Muscle of back (tissue), 13 donors: ENCODE data around the gene CNIH1. TPM values are rescaled to one million over a fixed set of nuclear protein-coding genes. Genes with fewer than 3 reads are reported as not detected.

Experiments
- DNase-seq, 3 donors: peaks; one replicate each; pipeline versions ENCODE4 v3.0.0 to v3.0.0-alpha.2; 2013
- long read RNA-seq, 9 donors: transcript quantifications; one replicate each; lab custom pipeline, GENCODE V29; 2026
- polyA plus RNA-seq, 10 donors: library from polyadenylated mRNA; unstranded; fragments of 120-200 nt; gene quantifications; one replicate each; pipeline ENCODE4 v1.2.1, GENCODE V29; 2013; ENCODE audit not compliant: insufficient read length in 10 of 10

CNIH1 gene
- polyA plus RNA-seq: 100 to 1,000 TPM; 164 to 221 (median 192) TPM
- long read RNA-seq, donor 1, full-length matches to known transcripts: 83 of 83 reads
- long read RNA-seq, donor 1, partial matches to known transcripts: 0 of 83 reads
- long read RNA-seq, donor 1, other reads (novel, unspliced or antisense): 0 of 83 reads
- long read RNA-seq, donor 2, full-length matches to known transcripts: 64 of 64 reads
- long read RNA-seq, donor 2, partial matches to known transcripts: 0 of 64 reads
- long read RNA-seq, donor 2, other reads (novel, unspliced or antisense): 0 of 64 reads
- long read RNA-seq, donor 3, partial matches to known transcripts: 0 of 1 reads
- long read RNA-seq, donor 3, other reads (novel, unspliced or antisense): 0 of 1 reads
- long read RNA-seq, donor 4, full-length matches to known transcripts: 67 of 67 reads
- long read RNA-seq, donor 4, partial matches to known transcripts: 0 of 67 reads
- long read RNA-seq, donor 4, other reads (novel, unspliced or antisense): 0 of 67 reads
- long read RNA-seq, donor 5, full-length matches to known transcripts: 94 of 102 reads
- long read RNA-seq, donor 5, partial matches to known transcripts: 8 of 102 reads
- long read RNA-seq, donor 5, other reads (novel, unspliced or antisense): 0 of 102 reads
- long read RNA-seq, donor 6, full-length matches to known transcripts: 96 of 96 reads
- long read RNA-seq, donor 6, partial matches to known transcripts: 0 of 96 reads
- long read RNA-seq, donor 6, other reads (novel, unspliced or antisense): 0 of 96 reads
- long read RNA-seq, donor 7, full-length matches to known transcripts: 51 of 51 reads
- long read RNA-seq, donor 7, partial matches to known transcripts: 0 of 51 reads
- long read RNA-seq, donor 7, other reads (novel, unspliced or antisense): 0 of 51 reads
- long read RNA-seq, donor 8, full-length matches to known transcripts: 46 of 46 reads
- long read RNA-seq, donor 8, partial matches to known transcripts: 0 of 46 reads
- long read RNA-seq, donor 8, other reads (novel, unspliced or antisense): 0 of 46 reads
- long read RNA-seq, donor 9, full-length matches to known transcripts: 7 of 7 reads
- long read RNA-seq, donor 9, partial matches to known transcripts: 0 of 7 reads
- long read RNA-seq, donor 9, other reads (novel, unspliced or antisense): 0 of 7 reads

- DNase-seq: peak; percentile 93 to 98 (median 96)
Observed at GRCh38 chr14:54440873-54441868, at the start of gene CNIH1. Gene CNIH1, minus strand, starts transcription at chr14:54441374. Its CDS starts 47 bp downstream, at chr14:54441327.

DNA sequence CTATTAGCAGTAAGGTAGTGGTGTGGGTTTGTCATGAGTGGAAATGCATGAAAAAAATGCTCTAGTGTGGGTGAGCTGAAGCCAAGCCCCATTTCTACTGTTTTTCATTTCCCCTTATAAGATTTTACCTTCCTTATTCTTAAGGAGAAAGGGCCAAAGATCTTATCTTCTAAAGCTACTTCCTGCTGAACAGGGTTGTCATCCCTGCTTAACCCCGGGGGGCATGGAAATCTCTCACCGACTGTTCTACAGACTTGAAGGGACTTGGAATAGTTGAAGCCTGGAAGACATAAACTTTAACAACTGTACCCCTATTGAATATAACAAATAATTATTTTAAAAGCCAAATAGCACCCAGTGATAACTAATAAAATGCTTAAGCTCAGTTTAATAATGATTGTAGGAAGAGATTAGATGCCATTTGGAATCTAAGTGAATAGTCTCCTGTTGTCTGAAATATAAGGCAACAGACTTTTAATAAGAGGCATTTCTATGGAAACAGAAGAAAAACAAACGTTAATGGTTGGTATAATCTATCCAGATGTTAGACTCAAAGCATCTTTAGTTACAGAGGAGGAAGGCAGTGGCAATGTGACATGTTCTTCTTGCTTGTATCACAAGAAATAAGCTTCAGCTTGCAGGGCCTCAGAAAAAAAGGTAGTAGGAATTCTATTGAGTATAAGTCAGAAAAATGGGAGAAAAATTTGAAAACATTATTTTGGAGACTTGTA, 49.4 kb upstream of the CNIH1 start:
- DNase-seq: no peak

GRCh38 chr14:54489731-54490444, 48.7 kb upstream of the CNIH1 start:
- no peak for DNase-seq

DNA sequence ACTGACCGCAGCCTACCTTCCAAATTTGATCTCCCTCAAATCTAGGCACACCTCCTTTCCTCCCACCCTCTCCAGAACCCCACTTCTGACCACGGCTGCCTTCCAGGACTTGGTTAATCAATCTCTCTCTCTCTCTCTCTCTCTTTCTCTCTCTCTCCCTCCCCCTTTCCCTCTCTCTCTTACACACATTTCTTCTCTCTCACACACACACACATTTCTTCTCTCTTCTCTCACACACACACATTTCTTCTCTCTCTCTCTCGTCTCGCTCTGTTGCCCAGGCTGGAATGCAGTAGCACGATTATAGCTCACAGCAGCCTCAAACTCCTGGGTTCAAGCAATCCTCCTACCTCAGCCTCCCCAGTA, 48.1 kb upstream of the CNIH1 start:
- no peak for DNase-seq

DNA sequence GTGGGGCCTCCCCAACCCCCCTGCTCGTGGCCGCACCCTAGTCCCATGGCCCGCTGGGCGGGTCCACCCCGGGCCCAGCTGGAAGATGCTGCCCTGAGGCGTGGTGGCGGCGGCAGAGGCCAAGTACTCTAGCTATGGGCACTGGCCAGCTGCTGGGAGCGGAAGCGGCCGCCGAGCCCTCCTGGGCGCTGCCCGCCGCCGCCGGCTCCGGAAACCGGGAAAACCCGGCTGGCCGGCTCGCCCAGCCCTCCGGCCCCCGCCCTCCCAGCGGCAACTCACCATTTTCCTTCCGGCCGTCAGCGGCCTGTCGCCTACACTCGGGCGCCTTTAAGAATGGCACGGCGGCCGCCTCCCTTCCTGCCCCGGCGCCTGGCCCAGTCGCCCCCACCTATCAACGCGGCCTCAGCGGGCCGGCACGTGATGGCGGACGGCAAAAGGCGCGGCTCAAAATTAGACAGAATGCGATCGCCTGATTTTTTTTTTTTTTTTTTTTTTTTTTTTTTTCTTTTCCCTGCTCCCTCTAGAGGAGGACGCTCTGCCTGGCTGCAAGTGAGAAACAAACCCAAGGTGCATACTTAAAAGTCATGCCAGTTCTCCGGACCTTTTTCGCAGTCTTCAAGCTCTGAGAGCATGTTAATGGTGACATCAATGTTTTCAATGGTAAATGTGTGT, 47.6 kb upstream of the CNIH1 start, which contains the start of gene GMFB:
TSS of gene GMFB (minus strand) at position 335 of the 672 bp plus-strand sequence. CDS start at position 282, 53 bp downstream.
- peak; percentile 92 to 97 (median 94) for DNase-seq

DNA sequence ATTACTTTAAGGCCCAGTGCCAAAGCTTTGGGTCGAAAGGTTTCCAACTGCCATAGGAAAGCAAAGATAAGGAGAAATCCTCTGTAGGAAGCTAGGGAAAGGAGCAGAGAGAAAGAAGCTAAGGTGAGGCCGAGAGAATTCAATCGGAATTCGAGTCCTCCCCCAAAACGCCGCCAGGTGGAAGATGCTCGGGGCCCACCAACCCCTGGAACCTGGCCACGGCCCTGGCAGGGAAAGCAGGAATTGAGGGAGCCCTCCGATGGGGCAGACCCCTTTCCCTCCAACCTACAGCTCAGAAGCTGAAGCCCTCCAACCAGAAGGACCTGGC, 47.1 kb upstream of the CNIH1 start:
- no peak for DNase-seq

GRCh38 chr14:54487771-54488170, 46.6 kb upstream of the CNIH1 start:
- DNase-seq: peak in 2 of 3 donors; percentile 22 to 43

GRCh38 chr14:54486685-54487084, 45.5 kb upstream of the CNIH1 start:
- no peak for DNase-seq

DNA sequence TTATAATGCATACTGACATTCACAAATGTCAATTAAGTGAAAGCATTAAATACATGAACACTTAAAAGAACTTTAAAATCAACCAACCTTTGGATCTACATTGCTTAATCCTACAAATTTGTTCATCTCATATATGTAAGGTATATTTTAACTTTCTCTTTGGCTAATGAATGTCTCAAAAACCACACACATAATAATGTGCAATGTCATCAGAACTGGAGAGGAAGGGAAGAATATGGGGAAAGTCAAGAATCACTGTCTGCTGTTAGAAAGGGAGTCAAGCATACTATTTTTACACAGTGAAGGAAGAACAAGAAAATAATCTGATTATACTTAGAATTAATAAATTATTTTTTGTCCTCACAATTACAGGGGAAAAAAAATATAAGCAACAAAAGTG, 42.7 kb upstream of the CNIH1 start:
- DNase-seq: no peak

GRCh38 chr14:54483073-54483745, 42.0 kb upstream of the CNIH1 start:
- DNase-seq: no peak

- no peak for DNase-seq
Observed at GRCh38 chr14:54481695-54482094, 40.5 kb upstream of the CNIH1 start.

DNA sequence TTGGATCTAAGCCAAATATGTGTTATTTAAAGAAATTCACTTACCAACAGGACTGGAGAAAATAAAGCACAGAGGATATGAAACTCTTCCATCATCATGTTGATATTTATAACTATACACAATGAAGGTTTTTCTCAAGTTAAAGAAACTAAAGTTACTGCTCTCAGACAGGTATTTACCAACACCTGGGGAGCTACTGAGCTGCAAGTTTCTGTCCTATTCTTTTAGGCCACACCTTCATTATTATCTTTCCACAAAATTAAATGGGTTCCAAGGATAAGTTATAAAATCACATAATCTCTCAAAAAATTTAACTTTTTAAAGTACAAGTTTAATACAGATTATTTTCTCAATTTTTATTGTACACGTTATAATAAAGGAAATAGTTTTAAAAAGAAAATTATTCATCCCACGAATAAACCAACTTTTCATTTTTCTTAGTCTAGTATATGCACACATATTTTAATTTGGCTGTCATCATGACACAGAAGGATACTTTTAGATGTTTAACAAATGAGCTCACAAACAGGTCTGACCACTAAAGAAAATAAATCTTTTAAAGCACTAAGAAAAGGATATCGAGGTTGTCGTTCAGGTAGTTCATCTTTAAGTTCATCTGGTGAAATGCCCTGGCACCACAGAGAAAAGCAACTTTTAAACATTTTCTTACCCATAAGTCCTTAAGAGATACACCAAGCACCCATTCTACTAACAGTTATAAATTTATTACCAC, 39.8 kb upstream of the CNIH1 start:
- no peak for DNase-seq

GRCh38 chr14:54478636-54479215, 37.6 kb upstream of the CNIH1 start:
- DNase-seq: no peak

DNA sequence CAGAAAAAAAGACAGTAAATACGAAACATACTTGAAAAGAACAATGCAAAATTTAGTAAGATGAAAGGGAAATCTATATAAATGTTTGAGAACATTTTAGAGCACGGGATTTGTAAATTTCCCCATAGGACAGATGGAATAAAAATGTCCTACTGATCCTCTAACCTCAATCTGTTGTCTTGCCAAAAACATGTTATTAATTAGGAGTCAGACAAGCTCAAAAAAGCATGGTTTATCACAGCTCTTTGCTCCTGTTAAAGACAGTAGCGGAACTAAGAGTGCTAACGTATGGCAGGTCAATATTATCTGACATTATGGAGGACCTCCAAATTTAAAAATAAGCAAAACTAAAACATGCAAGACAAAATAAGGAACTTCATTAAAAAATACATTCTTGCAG, 34.7 kb upstream of the CNIH1 start:
- peak in 1 of 3 donors; percentile 15 for DNase-seq

GRCh38 chr14:54475187-54475899, 34.2 kb upstream of the CNIH1 start:
- DNase-seq: peak in 2 of 3 donors; percentile 18 to 56

GRCh38 chr14:54474232-54474793, 33.1 kb upstream of the CNIH1 start:
- DNase-seq: no peak
